T-helper 17 cell (primary cell): Measurements from ENCODE around the gene MUC6. TPM values are rescaled to one million over a fixed set of nuclear protein-coding genes. Genes with fewer than 3 reads are reported as not detected.

ENCODE experiments used
- ATAC-seq: fragments of 150-1000 bp; cut with Tn5 transposase; 2 replicates; pipeline ENCODE4 v1.10.0; 2021; ENCODE audit warnings: mild to moderate bottlenecking, moderate library complexity
- DNase-seq, 3 donors: peaks; one replicate each; pipeline versions ENCODE4 v3.0.0 to v3.0.0-alpha.2; 2020 to 2021
- H3K9me3 ChIP-seq: one replicate; pipeline ENCODE4 v1.7.0; 2013; ENCODE audit warnings: low read length, mild to moderate bottlenecking; ENCODE audit not compliant: control insufficient read depth, poor library complexity, severe bottlenecking
- H3K27ac Mint-ChIP-seq: one replicate; pipeline ENCODE4 v1.8.0; 2022; ENCODE audit warnings: mild to moderate bottlenecking, moderate library complexity, mixed read lengths
- H3K27me3 Mint-ChIP-seq: one replicate; pipeline ENCODE4 v1.8.0; 2022; ENCODE audit warnings: mixed read lengths
- H3K36me3 Mint-ChIP-seq: one replicate; pipeline ENCODE4 v1.8.0; 2022; ENCODE audit warnings: low read depth, mixed read lengths
- H3K4me1 Mint-ChIP-seq: one replicate; pipeline ENCODE4 v1.8.0; 2022; ENCODE audit warnings: mild to moderate bottlenecking, mixed read lengths
- H3K4me3 Mint-ChIP-seq: one replicate; pipeline ENCODE4 v1.8.0; 2022; ENCODE audit warnings: mild to moderate bottlenecking, moderate library complexity, mixed read lengths
- total RNA-seq, 4 donors: library from RNA in 2 of 4; stranded (reverse) in 2 of 4; gene quantifications; one replicate each; pipeline ENCODE4 v1.2.3 and lab custom pipeline; 2022 to 2026

Gene MUC6
- total RNA-seq, 2 donors from 2014 or later, result not detected

- no peaks in the 10 kb centered on the region for H3K9me3 ChIP-seq
- H3K36me3 Mint-ChIP-seq, result peaks cover 9% of the 10 kb centered on the region
Observed at GRCh38 chr11:1005928-1006327, 30.6 kb downstream of the MUC6 start.

DNA sequence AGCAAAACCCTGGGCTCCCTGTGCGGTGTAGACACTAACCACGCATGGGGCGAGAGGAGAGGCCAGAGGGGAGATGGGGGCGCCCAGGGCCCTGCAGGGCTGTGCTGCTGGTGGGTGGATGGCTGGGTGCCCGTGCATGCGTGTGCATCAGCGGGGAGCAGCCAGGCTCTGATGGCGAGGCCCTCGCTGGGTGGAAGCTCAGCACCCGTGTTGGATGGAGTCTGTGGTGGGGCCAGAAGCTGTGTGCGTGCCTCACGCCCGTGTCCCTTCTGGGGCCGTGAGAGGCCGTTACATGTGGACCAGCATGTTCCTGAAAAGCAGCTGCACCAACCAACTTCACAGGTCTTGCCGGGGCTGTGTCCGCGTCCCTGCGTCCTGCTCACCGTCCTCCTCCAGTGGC lies 33.4 kb downstream of the MUC6 start:
- H3K9me3 ChIP-seq, result no peaks in the 10 kb centered on the region
- Mint-ChIP-seq H3K27ac (no peak overlapping the region), H3K36me3 (peaks cover 4% of the 10 kb centered on the region), H3K4me3 (no peak overlapping the region), H3K27me3 (no peaks in the 10 kb centered on the region), H3K4me1 (peaks cover 6% of the 10 kb centered on the region)
- DNase-seq (no peak), ATAC-seq (no peak)

More at GRCh38 chr11:1005928-1006327, 30.6 kb downstream of the MUC6 start:
- Mint-ChIP-seq H3K27ac (no peak overlapping the region), H3K27me3 (no peaks in the 10 kb centered on the region), H3K4me3 (no peak overlapping the region), H3K4me1 (peaks cover 6% of the 10 kb centered on the region)
- no peak for ATAC-seq
- no peak for DNase-seq

- peaks cover 4% of the 10 kb centered on the region for H3K36me3 Mint-ChIP-seq
- DNase-seq, result no peak
Observed at GRCh38 chr11:1002406-1002984, 34.0 kb downstream of the MUC6 start.

DNA sequence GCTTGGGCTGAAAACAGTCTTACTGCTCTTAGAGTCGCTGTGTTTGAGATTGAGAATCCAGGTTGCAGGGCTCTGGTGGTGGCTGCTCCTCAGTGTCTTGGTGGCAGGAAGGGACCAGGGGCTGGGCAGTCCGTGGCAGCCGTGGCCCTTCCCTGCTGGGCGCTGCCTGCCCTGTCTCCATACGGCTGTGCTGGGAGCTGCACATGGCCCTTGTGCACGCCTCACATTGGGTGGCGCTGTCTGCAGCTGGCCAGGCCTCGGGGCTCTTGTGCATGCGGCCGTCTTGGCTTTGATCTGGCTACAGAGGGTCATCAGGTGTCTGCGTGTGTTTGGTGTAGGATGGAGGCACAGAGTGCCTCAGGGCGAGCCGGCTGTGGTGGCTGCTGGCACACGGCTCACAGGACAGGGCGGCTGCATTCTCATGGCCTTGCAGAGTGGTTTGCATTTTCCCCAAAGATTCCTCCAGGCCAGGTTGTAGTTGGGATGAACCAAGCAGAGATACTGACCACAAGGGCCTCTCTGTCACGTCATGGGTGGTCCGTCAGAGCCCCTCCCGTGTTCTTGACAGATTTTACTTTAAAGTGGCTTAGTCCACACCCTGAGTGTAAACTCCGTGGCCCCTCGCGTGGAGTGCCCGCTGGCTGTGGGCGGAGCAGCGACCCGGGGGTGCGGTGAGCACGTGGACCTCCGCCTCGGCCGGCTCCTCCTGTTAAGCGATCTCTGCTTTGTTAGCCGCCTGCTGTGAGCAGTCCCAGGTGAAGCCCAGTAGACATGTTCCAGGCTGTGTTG lies 34.7 kb downstream of the MUC6 start:
- Mint-ChIP-seq H3K4me3 (no peak overlapping the region), H3K36me3 (peaks cover 4% of the 10 kb centered on the region), H3K27me3 (no peaks in the 10 kb centered on the region), H3K4me1 (peaks cover 8% of the 10 kb centered on the region), H3K27ac (peak overlapping the region; percentile 39)
- DNase-seq (no peak), ATAC-seq (no peak)
- H3K9me3 ChIP-seq, result no peaks in the 10 kb centered on the region

More at GRCh38 chr11:1002406-1002984, 34.0 kb downstream of the MUC6 start:
- Mint-ChIP-seq H3K27ac (no peak overlapping the region), H3K27me3 (no peaks in the 10 kb centered on the region), H3K4me1 (peaks cover 6% of the 10 kb centered on the region), H3K4me3 (no peak overlapping the region)
- no peak for ATAC-seq
- H3K9me3 ChIP-seq, result no peaks in the 10 kb centered on the region

- no peak for ATAC-seq
- H3K36me3 Mint-ChIP-seq, result peaks cover 4% of the 10 kb centered on the region
- no peak for DNase-seq
- peaks cover 16% of the 10 kb centered on the region for H3K4me1 Mint-ChIP-seq
- H3K9me3 ChIP-seq, result no peaks in the 10 kb centered on the region
- no peak overlapping the region for H3K4me3 Mint-ChIP-seq
- H3K27me3 Mint-ChIP-seq, result no peaks in the 10 kb centered on the region
- peak overlapping the region; percentile 39 for H3K27ac Mint-ChIP-seq
Observed at GRCh38 chr11:1000357-1001278, 35.9 kb downstream of the MUC6 start.

GRCh38 chr11:999009-999408 lies 37.5 kb downstream of the MUC6 start:
- H3K27me3 Mint-ChIP-seq, result no peaks in the 10 kb centered on the region
- H3K36me3 Mint-ChIP-seq, result peaks cover 8% of the 10 kb centered on the region
- ATAC-seq (no peak), DNase-seq (no peak)
- no peak overlapping the region for H3K27ac Mint-ChIP-seq
- peaks cover 19% of the 10 kb centered on the region for H3K4me1 Mint-ChIP-seq
- no peaks in the 10 kb centered on the region for H3K9me3 ChIP-seq
- H3K4me3 Mint-ChIP-seq, result no peak overlapping the region

GRCh38 chr11:997907-998306 lies 38.6 kb downstream of the MUC6 start:
- Mint-ChIP-seq H3K36me3 (peaks cover 8% of the 10 kb centered on the region), H3K27ac (no peak overlapping the region), H3K4me3 (no peak overlapping the region), H3K27me3 (no peaks in the 10 kb centered on the region), H3K4me1 (peaks cover 19% of the 10 kb centered on the region)
- DNase-seq, result no peak
- no peak for ATAC-seq
- H3K9me3 ChIP-seq, result no peaks in the 10 kb centered on the region

- no peaks in the 10 kb centered on the region for H3K9me3 ChIP-seq
- H3K27ac Mint-ChIP-seq, result peak overlapping the region; percentile 45
- DNase-seq (no peak), ATAC-seq (no peak)
- peaks cover 16% of the 10 kb centered on the region for H3K4me1 Mint-ChIP-seq
- H3K27me3 Mint-ChIP-seq, result no peaks in the 10 kb centered on the region
- H3K36me3 Mint-ChIP-seq, result peaks cover 8% of the 10 kb centered on the region
- H3K4me3 Mint-ChIP-seq, result no peak overlapping the region
Observed at GRCh38 chr11:996681-997080, 39.8 kb downstream of the MUC6 start.

DNA sequence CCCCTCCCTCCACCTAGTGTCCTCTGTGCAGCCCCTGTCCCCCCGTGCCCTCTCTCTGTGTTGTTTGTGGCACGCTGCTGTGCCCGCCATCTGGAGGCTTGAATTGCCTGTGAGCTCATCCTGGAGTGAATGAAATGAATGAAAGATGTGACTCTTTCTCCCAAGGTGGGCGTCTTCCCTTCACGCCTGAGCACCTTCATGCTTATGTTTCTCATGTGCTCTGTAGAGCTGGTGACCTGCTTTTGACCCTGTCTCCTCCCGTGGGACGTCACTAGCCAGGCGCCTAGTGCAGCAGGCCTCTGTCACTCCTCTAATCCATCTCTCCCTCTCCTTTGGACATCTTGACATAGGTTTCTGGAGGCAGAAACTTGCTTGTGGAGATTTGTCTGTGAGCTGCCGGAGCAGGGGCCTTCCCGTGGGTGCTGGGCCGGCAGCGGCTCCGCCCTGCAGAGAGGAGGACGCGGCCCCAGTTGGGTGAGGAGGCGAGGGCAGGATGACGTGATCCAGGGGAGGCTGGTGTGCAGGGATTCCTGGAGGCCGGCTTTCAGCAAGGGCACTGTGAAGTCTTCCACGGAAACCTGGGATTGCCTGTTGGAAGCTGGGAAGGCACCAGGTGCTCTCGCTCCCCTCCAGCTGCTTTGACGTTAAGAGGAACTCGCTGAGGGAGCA lies 40.6 kb downstream of the MUC6 start:
- no peak for ATAC-seq
- H3K4me3 Mint-ChIP-seq, result no peak overlapping the region

DNA sequence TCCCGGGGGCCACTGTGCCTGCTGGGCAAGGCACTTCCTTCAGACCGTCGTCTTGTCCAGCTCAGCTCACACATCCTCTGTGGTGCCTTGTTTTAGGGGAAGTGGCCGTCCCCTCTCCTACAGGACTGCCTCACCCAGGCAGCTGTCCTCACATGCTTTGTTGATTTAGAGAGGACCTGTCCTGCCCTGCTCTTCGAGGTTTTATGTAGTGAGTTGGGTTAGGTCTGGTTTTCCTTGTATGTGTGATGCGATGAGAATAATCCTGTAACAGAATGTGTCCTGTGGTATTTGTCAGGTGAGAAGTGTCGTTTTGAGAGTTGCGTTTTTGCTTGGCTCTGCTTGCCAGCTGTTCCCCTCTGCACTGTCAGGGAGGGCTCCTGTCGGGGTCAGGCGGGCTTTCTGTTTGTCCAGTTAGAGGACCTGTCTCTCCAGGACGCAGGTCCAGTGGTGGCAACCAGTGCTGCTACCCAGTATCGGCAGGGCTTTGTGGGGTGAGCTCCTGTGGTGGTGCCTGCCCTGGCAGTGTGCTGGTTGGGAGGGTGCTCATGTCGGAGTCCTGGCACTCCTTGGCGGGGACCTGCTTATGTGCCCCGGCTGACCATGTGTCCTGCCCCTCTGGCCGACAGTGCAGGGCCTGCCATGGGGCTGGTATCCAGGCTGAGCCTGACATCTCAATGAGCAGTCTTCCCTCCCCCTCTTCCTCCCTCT lies 41.3 kb downstream of the MUC6 start:
- H3K9me3 ChIP-seq, result no peaks in the 10 kb centered on the region
- Mint-ChIP-seq H3K4me1 (peaks cover 13% of the 10 kb centered on the region), H3K36me3 (peaks cover 3% of the 10 kb centered on the region), H3K4me3 (no peak overlapping the region), H3K27me3 (no peaks in the 10 kb centered on the region), H3K27ac (peak overlapping the region; percentile 66)
- ATAC-seq (no peak), DNase-seq (no peak)

More for the DNA sequence above, 40.6 kb downstream of the MUC6 start:
- peak overlapping the region; percentile 66 for H3K27ac Mint-ChIP-seq
- no peak for DNase-seq
- no peaks in the 10 kb centered on the region for H3K27me3 Mint-ChIP-seq
- peaks cover 13% of the 10 kb centered on the region for H3K4me1 Mint-ChIP-seq
- no peaks in the 10 kb centered on the region for H3K9me3 ChIP-seq
- peaks cover 3% of the 10 kb centered on the region for H3K36me3 Mint-ChIP-seq

GRCh38 chr11:993632-994167 lies 42.8 kb downstream of the MUC6 start:
- H3K27me3 Mint-ChIP-seq, result no peaks in the 10 kb centered on the region
- no peaks in the 10 kb centered on the region for H3K9me3 ChIP-seq
- H3K4me1 Mint-ChIP-seq, result peaks cover 13% of the 10 kb centered on the region
- ATAC-seq (no peak), DNase-seq (no peak)
- H3K27ac Mint-ChIP-seq, result no peak overlapping the region
- peaks cover 3% of the 10 kb centered on the region for H3K36me3 Mint-ChIP-seq
- no peak overlapping the region for H3K4me3 Mint-ChIP-seq

- Mint-ChIP-seq H3K36me3 (peaks cover 5% of the 10 kb centered on the region), H3K4me3 (no peak overlapping the region), H3K4me1 (peaks cover 13% of the 10 kb centered on the region), H3K27me3 (no peaks in the 10 kb centered on the region), H3K27ac (peak overlapping the region; percentile 4)
- no peaks in the 10 kb centered on the region for H3K9me3 ChIP-seq
- no peak for ATAC-seq
- no peak for DNase-seq
Observed at GRCh38 chr11:992577-992976, 43.9 kb downstream of the MUC6 start.
